ENCODE results near the gene ARRB2. TPM values are rescaled to one million over a fixed set of nuclear protein-coding genes. Genes with fewer than 3 reads are reported as not detected.
"Not testable (repeated sequence)": the region's sequence is repeated elsewhere in the genome, so short reads cannot be mapped to it uniquely, and the experiment has no call there.

Gene ARRB2
- total and polyA plus RNA-seq, 2 experiments from 2014 or later: 37.3 to 45.0 TPM

GRCh38 chr17:4712526-4712925 is 2.1 kb downstream of the ARRB2 start (continued):
- TF ChIP-seq POLR2AphosphoS5 (IDR thresholded peaks at IDR 0.05; ENCODE audit: low read depth) (no peak), ZNF114 (CRISPR knock-in tag; IDR thresholded peaks at IDR 0.05) (no peak), EZH2 (IDR thresholded peaks at IDR 0.05; ENCODE audit: low read depth, unreplicated experiment) (no peak), ETS1 (IDR thresholded peaks at IDR 0.05) (no peak), STAT1 (IDR thresholded peaks at IDR 0.05; ENCODE audit: unreplicated experiment) (no peak), REST (IDR thresholded peaks at IDR 0.05; ENCODE audit: unreplicated experiment) (no peak), ZNF331 (CRISPR knock-in tag; IDR thresholded peaks at IDR 0.05; ENCODE audit: low read depth) (no peak), EZH2phosphoT487 (IDR thresholded peaks at IDR 0.05; ENCODE audit: unreplicated experiment) (no peak), NANOG (IDR thresholded peaks at IDR 0.05; ENCODE audit: borderline replicate concordance) (no peak)

- 0 out of 2 replicates have a peak overlapping the region, but pooled peaks have one; percentile 65 for H3K27ac Mint-ChIP-seq
- not testable (repeated sequence) for H3K36me3 ChIP-seq (ENCODE audit: insufficient read depth); H2AFZ ChIP-seq; H3K9me2 ChIP-seq (ENCODE audit: insufficient read depth); ATAC-seq; H3F3A ChIP-seq (replicated peaks; ENCODE audit: low read depth); H3K9me3 Mint-ChIP-seq; H4K20me1 ChIP-seq (replicated peaks; ENCODE audit: insufficient read depth); H3K4me3 ChIP-seq; H3K4me3 Mint-ChIP-seq; H3K27ac ChIP-seq (ENCODE audit: low read depth); H3K4me2 ChIP-seq; DNase-seq (ENCODE audit: low spot score); H3K27me3 ChIP-seq (ENCODE audit: insufficient read depth)
- H3K36me3 Mint-ChIP-seq (ENCODE audit: low read depth): peaks cover 31% of the 10 kb centered on the region
- Histone ChIP-seq H3K4me1 (ENCODE audit: insufficient read depth) (peaks cover 11% of the 10 kb centered on the region), H3K79me2 (replicated peaks; ENCODE audit: insufficient read depth) (peaks cover 27% of the 10 kb centered on the region)
- peaks cover 13% of the 10 kb centered on the region for H3K27me3 Mint-ChIP-seq (ENCODE audit: insufficient read depth, low read depth, poor library complexity)
- H3K4me1 Mint-ChIP-seq: peaks cover 12% of the 10 kb centered on the region
Observed at GRCh38 chr17:4714340-4715062, 4.1 kb downstream of the ARRB2 start.
